ENCODE results near the gene TTC32. TPM values are rescaled to one million over a fixed set of nuclear protein-coding genes. Genes with fewer than 3 reads are reported as not detected.

Gene TTC32
- total RNA-seq, 1 experiment from 2014 or later: 11.5 TPM

DNA sequence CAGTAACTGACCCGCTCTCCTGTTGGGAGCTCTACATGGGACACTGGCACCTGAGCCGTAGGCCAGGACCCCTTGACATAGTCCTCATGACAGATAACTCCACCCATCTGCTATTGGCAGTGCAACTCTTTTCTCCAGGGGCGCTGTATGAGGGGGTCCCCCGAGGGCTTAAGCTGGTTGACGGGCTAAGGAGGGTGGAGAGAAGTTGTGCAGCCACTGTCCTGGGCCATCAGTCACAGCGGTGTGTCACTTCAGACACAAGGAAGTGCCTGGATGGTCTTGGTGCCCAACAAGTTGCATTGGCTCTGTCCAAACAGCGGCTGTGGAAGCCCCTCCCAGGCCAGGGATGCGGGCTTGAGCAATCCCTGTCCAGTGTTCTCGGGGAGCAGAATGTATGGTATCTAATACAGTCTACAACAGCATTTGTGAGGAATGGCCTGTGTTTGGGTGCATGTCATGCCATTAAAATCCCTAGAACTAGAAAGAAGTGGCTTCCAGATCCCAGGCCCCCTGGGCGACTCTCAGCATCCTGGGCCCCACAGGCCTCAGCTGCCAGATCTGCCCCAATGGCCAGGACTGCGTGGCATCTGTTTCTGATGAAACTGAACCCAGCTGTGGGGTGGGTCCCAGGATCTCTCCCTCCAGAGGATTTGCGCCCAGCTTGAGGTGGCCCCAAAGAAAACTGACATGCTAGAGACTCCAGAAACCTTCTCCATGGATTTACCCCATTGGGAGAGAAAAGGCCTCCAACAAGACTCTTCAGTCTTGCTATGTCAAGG lies 23.3 kb downstream of the TTC32 start:
- Histone ChIP-seq H3K36me3 (ENCODE audit: insufficient read depth, low read length, poor library complexity, severe bottlenecking) (no peaks in the 10 kb centered on the region), H3K9me3 (ENCODE audit: low read depth, low read length, poor library complexity, severe bottlenecking) (no peaks in the 10 kb centered on the region), H3K27me3 (replicated peaks; ENCODE audit: insufficient read depth, low read depth, low read length, poor library complexity) (no peaks in the 10 kb centered on the region), H3K27ac (ENCODE audit: low read depth, low read length, poor library complexity, severe bottlenecking) (no peak overlapping the region), H3K4me1 (ENCODE audit: insufficient read depth, low read length, poor library complexity, severe bottlenecking) (no peaks in the 10 kb centered on the region), H3K4me3 (ENCODE audit: low read depth, low read length, poor library complexity, severe bottlenecking) (no peak overlapping the region)
- intact Hi-C loops (cut with micrococcal nuclease; ENCODE audit: unreplicated experiment): no loop called here
- ChIA-PET POLR2A (ENCODE audit: low non-redundant PET) (no interaction called here), CTCF (no interaction called here)
- TF ChIP-seq, protein P1, sequence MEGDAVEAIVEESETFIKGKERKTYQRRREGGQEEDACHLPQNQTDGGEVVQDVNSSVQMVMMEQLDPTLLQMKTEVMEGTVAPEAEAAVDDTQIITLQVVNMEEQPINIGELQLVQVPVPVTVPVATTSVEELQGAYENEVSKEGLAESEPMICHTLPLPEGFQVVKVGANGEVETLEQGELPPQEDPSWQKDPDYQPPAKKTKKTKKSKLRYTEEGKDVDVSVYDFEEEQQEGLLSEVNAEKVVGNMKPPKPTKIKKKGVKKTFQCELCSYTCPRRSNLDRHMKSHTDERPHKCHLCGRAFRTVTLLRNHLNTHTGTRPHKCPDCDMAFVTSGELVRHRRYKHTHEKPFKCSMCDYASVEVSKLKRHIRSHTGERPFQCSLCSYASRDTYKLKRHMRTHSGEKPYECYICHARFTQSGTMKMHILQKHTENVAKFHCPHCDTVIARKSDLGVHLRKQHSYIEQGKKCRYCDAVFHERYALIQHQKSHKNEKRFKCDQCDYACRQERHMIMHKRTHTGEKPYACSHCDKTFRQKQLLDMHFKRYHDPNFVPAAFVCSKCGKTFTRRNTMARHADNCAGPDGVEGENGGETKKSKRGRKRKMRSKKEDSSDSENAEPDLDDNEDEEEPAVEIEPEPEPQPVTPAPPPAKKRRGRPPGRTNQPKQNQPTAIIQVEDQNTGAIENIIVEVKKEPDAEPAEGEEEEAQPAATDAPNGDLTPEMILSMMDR (conservative IDR thresholded peaks at IDR 0.05; ENCODE audit: low read depth, low read length): no peak
- TF ChIP-seq EZH2 (IDR thresholded peaks at IDR 0.05; ENCODE audit: borderline replicate concordance, low read depth, low read length, poor library complexity, severe bottlenecking): no peak
- no TSS peak for BruUV-seq (replicated peaks)
- DNase-seq (ENCODE audit: low spot score): no peak

DNA sequence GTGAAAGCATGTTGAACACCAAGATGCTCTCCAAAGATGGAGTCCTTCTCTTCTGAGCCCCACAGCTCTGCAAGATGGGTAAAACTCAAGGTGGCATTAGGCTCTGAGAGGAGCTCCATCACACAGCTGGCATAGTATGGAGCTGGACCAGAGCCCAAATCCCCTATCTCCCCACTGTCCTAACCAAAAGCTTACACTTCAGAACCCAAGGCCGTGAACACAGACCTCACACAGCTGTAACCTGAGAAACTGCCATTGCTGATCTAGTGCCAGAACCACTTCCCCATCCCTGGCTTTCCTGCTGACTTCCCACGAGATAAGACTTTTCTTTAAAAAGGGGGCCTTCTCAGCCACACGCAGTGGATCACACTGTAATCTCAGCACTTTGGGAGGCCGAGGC lies 25.0 kb downstream of the TTC32 start:
- H3K9me3 ChIP-seq (ENCODE audit: low read depth, low read length, poor library complexity, severe bottlenecking): no peaks in the 10 kb centered on the region
- H3K36me3 ChIP-seq (ENCODE audit: insufficient read depth, low read length, poor library complexity, severe bottlenecking): no peaks in the 10 kb centered on the region
- no peak for DNase-seq (ENCODE audit: low spot score)
- ChIA-PET CTCF (no interaction called here), POLR2A (ENCODE audit: low non-redundant PET) (no interaction called here)
- H3K27me3 ChIP-seq (replicated peaks; ENCODE audit: insufficient read depth, low read depth, low read length, poor library complexity): no peaks in the 10 kb centered on the region
- BruUV-seq (replicated peaks): no TSS peak
- TF ChIP-seq EZH2 (IDR thresholded peaks at IDR 0.05; ENCODE audit: borderline replicate concordance, low read depth, low read length, poor library complexity, severe bottlenecking): no peak
- TF ChIP-seq, protein P1 (conservative IDR thresholded peaks at IDR 0.05; ENCODE audit: low read depth, low read length): no peak
- intact Hi-C loops (cut with micrococcal nuclease; ENCODE audit: unreplicated experiment): no loop called here
- no peaks in the 10 kb centered on the region for H3K4me1 ChIP-seq (ENCODE audit: insufficient read depth, low read length, poor library complexity, severe bottlenecking)
- H3K4me3 ChIP-seq (ENCODE audit: low read depth, low read length, poor library complexity, severe bottlenecking): no peak overlapping the region
- no peak overlapping the region for H3K27ac ChIP-seq (ENCODE audit: low read depth, low read length, poor library complexity, severe bottlenecking)

DNA sequence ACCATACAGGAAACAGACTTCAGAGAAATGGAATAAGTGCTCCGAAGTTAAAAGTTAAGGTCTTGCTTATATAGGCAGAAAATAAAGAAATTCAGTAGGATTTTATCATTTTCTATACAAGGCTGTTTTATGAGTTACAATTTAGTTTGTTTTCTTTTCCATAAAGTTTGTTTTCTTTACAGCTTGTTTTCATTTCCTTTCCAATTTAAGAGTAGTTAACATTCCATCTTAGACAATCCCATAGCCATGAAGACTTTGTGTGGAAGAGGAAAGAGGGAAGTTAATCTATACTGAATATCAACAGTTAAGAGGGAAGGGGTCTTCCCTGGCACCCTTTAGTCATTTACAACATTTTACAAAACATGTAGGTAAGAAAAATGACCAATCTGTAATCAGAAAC lies 26.5 kb downstream of the TTC32 start:
- H3K27ac ChIP-seq (ENCODE audit: low read depth, low read length, poor library complexity, severe bottlenecking): no peak overlapping the region
- no peak for DNase-seq (ENCODE audit: low spot score)
- TF ChIP-seq, protein P1 (conservative IDR thresholded peaks at IDR 0.05; ENCODE audit: low read depth, low read length): no peak
- TF ChIP-seq EZH2 (IDR thresholded peaks at IDR 0.05; ENCODE audit: borderline replicate concordance, low read depth, low read length, poor library complexity, severe bottlenecking): no peak
- ChIA-PET CTCF (no interaction called here), POLR2A (ENCODE audit: low non-redundant PET) (no interaction called here)
- H3K9me3 ChIP-seq (ENCODE audit: low read depth, low read length, poor library complexity, severe bottlenecking): no peaks in the 10 kb centered on the region
- no peaks in the 10 kb centered on the region for H3K36me3 ChIP-seq (ENCODE audit: insufficient read depth, low read length, poor library complexity, severe bottlenecking)
- no TSS peak for BruUV-seq (replicated peaks)
- no peaks in the 10 kb centered on the region for H3K4me1 ChIP-seq (ENCODE audit: insufficient read depth, low read length, poor library complexity, severe bottlenecking)
- H3K4me3 ChIP-seq (ENCODE audit: low read depth, low read length, poor library complexity, severe bottlenecking): no peak overlapping the region
- H3K27me3 ChIP-seq (replicated peaks; ENCODE audit: insufficient read depth, low read depth, low read length, poor library complexity): no peaks in the 10 kb centered on the region
- intact Hi-C loops (cut with micrococcal nuclease; ENCODE audit: unreplicated experiment): no loop called here
